Breast epithelium (tissue), 3 donors: ENCODE data around the gene GPR35. TPM values are rescaled to one million over a fixed set of nuclear protein-coding genes. Genes with fewer than 3 reads are reported as not detected.

Experiments used
- total RNA-seq, 3 donors: library from RNA; depleted of rRNA; stranded (reverse); fragments of >200 nt; gene quantifications; one replicate each; pipeline ENCODE4 v1.1.0, GENCODE V29; 2016

GPR35 gene
- total RNA-seq, 3 donors from 2014 or later = 1.6 to 4.7 (median 2.6) TPM

Other genes with a start within 250 kb of the GPR35 start
- 10 to 100 TPM; 13.8 to 56.3 (median 21.0) TPM for gene GPC1, start 189.8 kb upstream of the GPR35 start, total RNA-seq
- 10 to 100 TPM; 13.0 to 32.8 (median 19.0) TPM for gene ANKMY1, start 67.5 kb upstream of the GPR35 start, total RNA-seq
- 1 to 10 TPM; 5.9 to 8.8 (median 6.9) TPM for gene DUSP28, start 65.1 kb upstream of the GPR35 start, total RNA-seq
- gene RNPEPL1, start 57.0 kb upstream of the GPR35 start, total RNA-seq = 10 to 100 TPM; 22.4 to 57.9 (median 42.3) TPM
- 10 to 100 TPM; 17.0 to 26.2 (median 25.5) TPM for gene CAPN10, start 38.7 kb upstream of the GPR35 start, total RNA-seq
- gene AQP12B, start 57.4 kb downstream of the GPR35 start, total RNA-seq = not detected
- not detected for gene AQP12A, start 66.4 kb downstream of the GPR35 start, total RNA-seq
- gene KIF1A, start 194.7 kb downstream of the GPR35 start, total RNA-seq = under 1 TPM in 2 of 3 donors, not detected in 1; under 0.01 to 0.29 TPM
- gene AGXT, start 243.3 kb downstream of the GPR35 start, total RNA-seq = under 1 TPM in 1 of 3 donors, not detected in 2; under 0.01 TPM